Choroid plexus epithelial cell (primary cell): ENCODE measurements around the gene KLHL29.

ENCODE experiments used
- DNase-seq: peaks from one replicate; pipeline ENCODE4 v3.0.0-alpha.2; 2010; ENCODE audit warnings: low read depth
- H3K4me3 ChIP-seq: 2 replicates; pipeline ENCODE4 v1.5.1; 2011; ENCODE audit warnings: low read depth, mild to moderate bottlenecking, control low read depth, low read length, moderate library complexity
- TF ChIP-seq, protein P1 (sequence below): conservative IDR thresholded peaks from 2 replicates; pipeline ENCODE4 v1.5.1; 2011; ENCODE audit warnings: low read depth, mild to moderate bottlenecking, control low read depth, inconsistent platforms, low read length, moderate library complexity

Gene KLHL29

DNA sequence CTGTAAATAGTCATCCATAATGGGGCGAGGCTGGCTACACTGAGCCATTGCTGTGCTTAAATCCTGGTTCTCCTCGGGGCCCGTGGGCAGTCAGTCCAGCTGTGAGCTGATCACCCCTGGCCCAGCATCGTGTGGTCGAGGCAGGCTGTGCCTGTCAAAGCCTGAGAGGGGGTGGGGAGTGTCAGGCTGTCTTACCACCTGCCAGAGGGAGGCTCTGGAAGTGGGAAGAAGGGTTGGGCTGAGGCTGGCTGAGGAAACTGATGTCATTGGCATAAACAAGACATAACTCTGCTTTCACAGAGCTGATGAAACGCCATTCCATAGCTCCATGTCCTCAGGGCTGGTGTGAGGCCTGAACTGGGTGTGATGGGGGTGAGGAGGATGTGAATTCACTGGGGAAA, 49.7 kb downstream of the KLHL29 start:
- DNase-seq, result no peak
- TF ChIP-seq, protein P1, sequence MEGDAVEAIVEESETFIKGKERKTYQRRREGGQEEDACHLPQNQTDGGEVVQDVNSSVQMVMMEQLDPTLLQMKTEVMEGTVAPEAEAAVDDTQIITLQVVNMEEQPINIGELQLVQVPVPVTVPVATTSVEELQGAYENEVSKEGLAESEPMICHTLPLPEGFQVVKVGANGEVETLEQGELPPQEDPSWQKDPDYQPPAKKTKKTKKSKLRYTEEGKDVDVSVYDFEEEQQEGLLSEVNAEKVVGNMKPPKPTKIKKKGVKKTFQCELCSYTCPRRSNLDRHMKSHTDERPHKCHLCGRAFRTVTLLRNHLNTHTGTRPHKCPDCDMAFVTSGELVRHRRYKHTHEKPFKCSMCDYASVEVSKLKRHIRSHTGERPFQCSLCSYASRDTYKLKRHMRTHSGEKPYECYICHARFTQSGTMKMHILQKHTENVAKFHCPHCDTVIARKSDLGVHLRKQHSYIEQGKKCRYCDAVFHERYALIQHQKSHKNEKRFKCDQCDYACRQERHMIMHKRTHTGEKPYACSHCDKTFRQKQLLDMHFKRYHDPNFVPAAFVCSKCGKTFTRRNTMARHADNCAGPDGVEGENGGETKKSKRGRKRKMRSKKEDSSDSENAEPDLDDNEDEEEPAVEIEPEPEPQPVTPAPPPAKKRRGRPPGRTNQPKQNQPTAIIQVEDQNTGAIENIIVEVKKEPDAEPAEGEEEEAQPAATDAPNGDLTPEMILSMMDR, result no peak
- H3K4me3 ChIP-seq, result no peak overlapping the region

- no peak overlapping the region for H3K4me3 ChIP-seq
- TF ChIP-seq, protein P1, result no peak
- DNase-seq, result no peak
These were observed 50.5 kb downstream of the KLHL29 start for GRCh38 chr2:23435250-23436035.

DNA sequence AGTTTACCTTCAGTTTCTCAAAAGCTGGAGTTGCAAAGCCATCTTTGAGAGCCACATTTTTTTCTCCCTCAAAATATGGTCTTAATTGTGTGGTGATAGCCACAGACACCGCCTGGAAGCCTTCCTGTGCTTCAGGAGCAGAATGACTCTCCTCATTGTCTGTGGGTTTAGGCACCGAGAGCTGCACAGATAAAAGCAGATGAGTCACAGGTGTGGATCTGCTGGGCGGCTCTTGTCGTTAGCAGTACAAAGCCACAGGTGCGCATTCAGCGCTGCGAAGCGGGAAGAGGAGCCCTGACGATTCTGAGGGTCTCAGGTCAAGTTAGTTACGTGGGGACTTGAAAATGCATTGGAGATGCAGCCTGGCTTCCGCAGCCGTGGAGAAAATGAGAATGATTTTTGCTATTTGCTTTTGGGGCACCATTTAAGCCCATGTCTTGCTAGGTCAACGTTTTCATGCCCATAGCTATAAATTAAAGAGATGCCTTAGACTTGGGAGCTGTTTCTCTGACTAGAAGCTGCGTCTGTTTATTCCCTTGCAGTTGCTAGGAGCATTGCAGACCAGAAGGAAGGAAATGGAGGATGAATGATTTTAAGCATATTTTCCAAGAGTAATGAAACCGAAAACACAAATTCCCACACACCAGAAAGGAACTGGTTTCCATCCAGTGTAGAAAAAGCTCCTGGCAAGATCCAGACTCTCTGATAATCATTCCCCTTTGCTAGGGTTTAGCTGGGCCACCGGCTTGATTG, 51.5 kb downstream of the KLHL29 start:
- H3K4me3 ChIP-seq, result no peak overlapping the region
- TF ChIP-seq, protein P1, result no peak
- DNase-seq, result no peak

DNA sequence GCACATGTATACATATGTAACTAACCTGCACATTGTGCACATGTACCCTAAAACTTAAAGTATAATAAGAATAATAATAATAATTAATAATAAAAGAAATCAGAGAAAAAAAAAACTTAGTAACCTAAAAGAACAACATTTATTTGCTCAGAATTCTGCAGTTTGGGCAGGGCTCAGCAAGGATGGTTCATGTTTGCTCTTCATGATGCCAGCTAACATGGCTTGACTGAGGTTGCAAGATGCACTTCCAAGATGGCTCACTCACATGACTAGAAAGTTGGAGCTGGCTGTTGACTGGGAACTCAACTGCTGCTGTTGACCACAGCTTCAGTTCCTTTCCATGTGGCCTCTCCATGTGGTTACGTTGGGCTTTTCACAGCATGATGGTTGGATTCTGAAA, 56.4 kb downstream of the KLHL29 start:
- TF ChIP-seq, protein P1, result no peak
- no peak for DNase-seq
- H3K4me3 ChIP-seq, result no peak overlapping the region

GRCh38 chr2:23445450-23445868, 60.5 kb downstream of the KLHL29 start:
- DNase-seq, result peak; percentile 80
- TF ChIP-seq, protein P1, result no peak
- H3K4me3 ChIP-seq, result no peak overlapping the region

DNA sequence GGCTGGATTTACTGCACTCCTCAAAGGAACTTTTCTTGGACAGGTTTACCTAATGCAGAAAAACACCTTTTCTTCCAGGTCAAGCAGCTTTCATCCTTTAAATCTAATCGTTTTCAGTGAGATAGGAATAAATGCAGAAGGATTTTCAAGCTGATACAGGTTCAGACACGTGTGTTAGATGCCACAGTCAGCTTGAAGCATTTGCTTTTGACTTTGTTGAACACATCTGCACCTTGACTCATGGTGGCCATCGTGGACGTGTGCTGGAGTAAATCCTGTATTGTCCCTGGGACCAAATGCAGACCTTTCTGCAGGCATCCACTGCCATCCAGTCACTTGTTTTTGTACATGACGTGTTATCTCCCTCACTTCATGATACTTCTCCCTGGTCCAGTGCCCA, 61.9 kb downstream of the KLHL29 start:
- TF ChIP-seq, protein P1, result no peak
- no peak for DNase-seq
- H3K4me3 ChIP-seq, result no peak overlapping the region
